ENCODE results near the gene DPF3.

GRCh38 chr14:72913809-72914208 is 19.9 kb upstream of the DPF3 start:
- TF ChIP-seq CTCF (IDR thresholded peaks at IDR 0.05; ENCODE audit: insufficient read depth, low read length, poor library complexity, severe bottlenecking): no peak
- TF ChIP-seq EZH2phosphoT487 (conservative IDR thresholded peaks at IDR 0.05; ENCODE audit: low read length): no peak
